T-helper 2 cell treated with Interferon-gamma antibody and Interleukin-4, amounts not matched to agents 100 ng/mL and 5 ng/mL, for 36 hours (primary cell): ENCODE measurements around the gene UQCRH. TPM values are rescaled to one million over a fixed set of nuclear protein-coding genes. Genes with fewer than 3 reads are reported as not detected.

Experiments used
- total RNA-seq: library from RNA; stranded (reverse); gene quantifications from 2 replicates; pipeline ENCODE4 v1.2.3, GENCODE V29; 2022

Gene UQCRH
- total RNA-seq, 1 donor from 2014 or later = 283 TPM

Other genes with a start within 250 kb of the UQCRH start
- 3.7 and 5.5 TPM in 2 replicates for gene PIK3R3, start 171.1 kb upstream of the UQCRH start, total RNA-seq
- gene TSPAN1, start 128.6 kb upstream of the UQCRH start, total RNA-seq = not detected in 2 replicates
- gene P3R3URF, start 127.2 kb upstream of the UQCRH start, total RNA-seq = not detected in 2 replicates
- 36.8 and 38.7 TPM in 2 replicates for gene POMGNT1, start 105.3 kb upstream of the UQCRH start, total RNA-seq
- 0.09 and 0.14 TPM in 2 replicates for gene LURAP1, start 100.4 kb upstream of the UQCRH start, total RNA-seq
- gene RAD54L, start 55.9 kb upstream of the UQCRH start, total RNA-seq = 47.1 and 50.3 TPM in 2 replicates
- gene LRRC41, start 82 bp upstream of the UQCRH start, total RNA-seq = 46.2 and 47.0 TPM in 2 replicates
- gene NSUN4, start 37.1 kb downstream of the UQCRH start, total RNA-seq = 22.6 and 24.2 TPM in 2 replicates
- 2.9 and 5.1 TPM in 2 replicates for gene FAAH, start 90.6 kb downstream of the UQCRH start, total RNA-seq
- gene DMBX1, start 186.1 kb downstream of the UQCRH start, total RNA-seq = 0.05 TPM in 1 of 2 replicates, not detected in the other
- gene KNCN, start 247.9 kb downstream of the UQCRH start, total RNA-seq = not detected in 2 replicates